Stimulated activated CD8-positive, alpha-beta memory T cell treated with anti-CD3 and anti-CD28 coated beads, Interleukin-15, amount 100 ng/mL, for 4 hours (primary cell): ENCODE measurements around the gene ZNF236.
"Not testable (repeated sequence)": the region's sequence is repeated elsewhere in the genome, so short reads cannot be mapped to it uniquely, and the experiment has no call there.

Experiments used
- DNase-seq, 2 donors: peaks; one replicate each; pipeline ENCODE4 v3.0.0-alpha.2; 2020; ENCODE audit warnings: low read depth in 2 of 2

ZNF236 gene

DNA sequence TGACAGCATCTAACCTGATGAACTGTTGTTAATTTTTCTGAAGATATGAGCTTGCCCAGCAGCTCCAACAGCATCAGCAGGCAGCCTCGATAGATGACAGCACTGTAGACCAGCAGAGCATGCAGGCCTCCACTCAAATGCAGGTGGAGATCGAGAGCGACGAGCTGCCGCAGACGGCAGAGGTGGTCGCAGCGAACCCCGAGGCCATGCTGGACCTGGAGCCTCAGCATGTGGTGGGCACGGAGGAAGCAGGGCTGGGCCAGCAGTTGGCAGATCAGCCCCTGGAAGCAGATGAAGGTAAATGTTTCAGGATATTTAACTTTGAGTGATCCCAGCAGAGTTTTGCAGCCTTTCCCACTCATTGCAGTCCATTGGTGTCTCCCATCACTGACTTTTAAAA is 85.9 kb downstream of the ZNF236 start:
- no peak for DNase-seq

DNA sequence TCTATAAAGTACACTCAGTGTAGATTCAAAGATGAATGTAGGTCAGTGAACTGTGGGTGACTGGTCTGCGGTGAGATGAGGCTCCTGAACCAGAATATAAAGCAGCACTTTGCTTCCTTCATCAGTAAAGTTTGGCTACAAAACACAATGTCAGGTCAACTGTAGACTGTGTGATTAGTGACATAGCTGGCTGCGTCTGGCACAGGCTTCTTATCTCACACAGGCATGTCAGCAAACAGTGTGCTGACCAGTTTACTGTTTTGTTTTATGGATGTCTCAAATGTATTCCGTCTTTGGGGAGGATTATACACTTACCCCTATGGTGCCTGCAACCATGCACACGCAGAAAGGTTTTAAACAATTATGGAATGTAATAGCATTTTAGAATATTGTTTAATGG is 87.1 kb downstream of the ZNF236 start:
- DNase-seq = no peak

DNA sequence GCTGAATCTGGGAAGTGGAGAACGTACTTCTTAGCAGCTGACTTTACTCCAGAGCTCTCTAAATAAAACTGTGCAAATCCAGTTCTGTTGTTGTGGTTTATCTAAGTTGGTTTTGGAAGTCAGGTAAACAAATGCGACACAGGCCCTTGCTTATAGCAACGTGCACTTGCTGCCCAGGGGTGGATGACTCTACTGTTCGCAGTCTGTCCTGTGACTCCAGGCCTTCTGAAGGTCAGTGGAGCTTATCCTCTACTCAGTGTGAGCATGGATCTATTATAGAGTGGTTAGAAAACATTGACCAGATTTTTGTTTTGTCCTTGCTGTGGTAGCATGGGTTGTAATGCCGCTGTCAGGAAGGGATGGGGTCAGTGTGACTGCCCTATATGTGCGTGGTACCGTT is 89.1 kb downstream of the ZNF236 start:
- DNase-seq = no peak

DNA sequence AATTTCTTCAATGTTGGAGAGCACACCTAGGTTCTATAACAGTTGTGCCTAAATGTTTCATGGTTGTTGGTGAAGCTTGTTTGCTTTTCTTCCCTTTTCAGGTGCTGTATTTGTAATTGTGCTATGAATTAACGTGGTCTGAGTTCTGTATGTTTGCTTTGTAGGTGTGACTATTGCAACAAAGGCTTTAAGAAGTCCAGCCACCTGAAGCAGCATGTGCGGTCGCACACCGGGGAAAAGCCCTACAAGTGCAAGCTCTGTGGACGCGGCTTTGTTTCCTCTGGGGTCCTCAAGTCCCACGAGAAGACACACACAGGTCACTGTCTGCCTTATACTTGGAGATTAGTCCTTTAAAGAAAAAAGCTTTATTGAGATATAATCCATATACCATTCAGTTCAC is 91.2 kb downstream of the ZNF236 start:
- no peak for DNase-seq

DNA sequence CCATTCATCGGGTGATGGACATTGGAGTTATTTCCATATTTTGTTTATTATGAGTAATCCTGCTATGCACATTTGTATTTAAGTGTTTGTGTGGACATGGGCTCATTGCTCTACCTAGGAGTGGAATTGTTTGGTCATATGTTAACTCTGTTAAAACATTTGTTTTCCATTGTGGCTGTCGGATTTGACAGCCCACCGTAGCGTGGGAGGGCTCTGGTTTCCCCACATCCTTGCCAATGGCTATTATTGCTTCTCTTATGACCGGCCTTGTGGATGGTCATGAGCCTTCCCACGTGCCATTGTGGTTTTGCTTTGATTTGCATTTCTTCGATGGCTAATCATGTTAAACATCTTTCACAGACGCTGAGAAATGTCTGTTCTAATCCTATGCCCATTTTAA is 92.0 kb downstream of the ZNF236 start:
- no peak for DNase-seq

DNA sequence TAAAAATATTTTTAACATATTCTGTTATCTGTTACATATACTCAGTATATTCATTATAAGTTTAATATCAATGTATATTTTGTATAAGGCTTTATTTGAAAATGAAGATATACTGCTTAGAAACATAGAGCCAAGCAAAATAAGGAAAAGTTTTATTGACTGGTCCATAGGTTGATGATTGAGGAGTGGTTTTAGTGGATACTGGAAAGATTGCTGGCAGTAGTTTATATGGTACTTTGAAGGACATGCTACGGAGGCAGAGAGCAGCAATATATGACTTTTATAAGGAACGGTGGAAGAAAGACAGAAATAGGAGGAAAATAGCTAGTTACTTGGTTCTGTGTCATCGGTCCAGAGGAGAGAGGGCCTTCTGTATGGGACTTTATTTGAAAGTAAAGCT is 92.4 kb downstream of the ZNF236 start:
- DNase-seq = no peak

DNA sequence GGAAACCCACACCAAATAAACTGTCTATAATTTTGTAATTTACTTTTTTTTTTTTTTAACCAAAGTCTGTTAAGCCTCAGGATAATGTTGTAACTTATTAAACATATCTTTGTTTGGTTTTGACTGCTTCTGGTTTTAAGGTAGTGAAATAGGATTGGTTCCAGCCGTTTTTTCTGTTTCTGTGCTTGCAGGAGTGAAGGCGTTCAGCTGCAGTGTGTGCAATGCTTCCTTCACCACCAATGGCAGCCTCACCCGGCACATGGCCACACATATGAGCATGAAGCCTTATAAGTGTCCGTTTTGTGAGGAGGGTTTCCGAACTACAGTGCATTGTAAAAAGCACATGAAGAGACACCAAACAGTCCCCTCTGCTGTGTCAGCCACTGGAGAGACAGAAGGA is 93.1 kb downstream of the ZNF236 start:
- no peak for DNase-seq

DNA sequence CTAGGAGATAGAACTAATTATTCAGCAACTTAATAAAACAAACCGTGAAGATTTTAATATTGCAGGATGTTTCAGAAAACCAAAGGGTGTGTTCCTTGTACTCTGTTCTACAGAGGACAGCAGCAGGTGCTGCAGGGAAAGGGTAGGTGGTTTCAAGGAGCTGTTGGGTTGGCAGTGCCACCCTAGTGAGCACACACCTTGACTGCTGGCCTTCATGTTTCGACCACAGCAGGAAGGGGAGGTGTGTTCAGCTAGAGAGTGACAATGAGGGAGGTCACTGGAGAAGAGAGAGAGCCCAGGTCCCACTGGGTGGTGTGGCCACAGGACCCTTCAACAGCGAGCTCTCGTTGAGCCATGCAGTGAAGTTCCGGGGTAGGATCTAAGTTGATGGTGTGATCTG is 98.6 kb downstream of the ZNF236 start:
- no peak for DNase-seq

DNA sequence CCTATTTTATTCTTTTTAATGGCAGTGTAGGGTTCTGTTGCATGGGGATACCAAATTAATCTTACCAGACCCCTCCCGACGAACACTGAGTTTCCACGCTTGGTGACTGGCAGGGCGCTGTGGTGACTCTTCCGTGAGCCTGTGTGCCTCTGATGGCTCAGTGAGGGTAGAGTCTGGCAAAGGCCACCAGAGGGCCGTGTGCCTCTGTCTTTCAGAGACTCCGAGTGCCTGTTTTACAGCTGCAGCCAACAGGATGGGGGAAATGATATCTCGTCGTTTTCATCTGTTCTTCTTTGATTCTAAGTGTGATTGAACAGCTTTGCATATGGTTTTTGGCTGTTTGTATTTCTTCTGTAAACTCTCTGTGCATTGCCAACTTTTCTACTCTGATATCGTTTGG is 99.8 kb downstream of the ZNF236 start:
- no peak for DNase-seq

DNA sequence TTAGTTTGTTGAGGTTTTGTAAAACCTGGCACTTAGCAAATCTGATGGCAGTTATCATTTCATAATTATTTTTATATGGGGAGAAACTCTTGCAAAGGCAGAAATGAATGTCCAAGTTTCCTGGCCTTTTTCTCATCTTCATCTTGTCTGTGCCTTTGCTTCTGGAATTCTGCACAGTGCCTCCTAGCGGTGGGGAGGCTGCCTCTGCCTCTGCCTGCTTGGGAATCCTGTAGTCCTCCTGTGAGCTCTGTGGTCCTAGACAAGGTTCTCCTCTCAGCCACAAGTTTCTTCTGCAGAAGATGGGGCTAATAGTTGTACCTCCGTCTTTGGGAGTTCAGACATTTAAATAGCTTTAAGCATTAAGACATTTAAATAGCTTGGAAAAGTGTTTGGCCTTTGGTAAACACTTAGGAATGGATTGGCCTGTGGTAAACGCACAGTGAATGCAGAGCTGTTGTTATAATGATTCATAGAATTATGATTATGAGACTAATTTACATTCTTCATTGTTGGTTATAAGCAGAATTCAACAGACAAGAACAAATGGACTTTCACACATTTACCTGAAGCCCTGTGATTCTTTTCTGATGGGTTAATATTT is 101.2 kb downstream of the ZNF236 start:
- no peak for DNase-seq

DNA sequence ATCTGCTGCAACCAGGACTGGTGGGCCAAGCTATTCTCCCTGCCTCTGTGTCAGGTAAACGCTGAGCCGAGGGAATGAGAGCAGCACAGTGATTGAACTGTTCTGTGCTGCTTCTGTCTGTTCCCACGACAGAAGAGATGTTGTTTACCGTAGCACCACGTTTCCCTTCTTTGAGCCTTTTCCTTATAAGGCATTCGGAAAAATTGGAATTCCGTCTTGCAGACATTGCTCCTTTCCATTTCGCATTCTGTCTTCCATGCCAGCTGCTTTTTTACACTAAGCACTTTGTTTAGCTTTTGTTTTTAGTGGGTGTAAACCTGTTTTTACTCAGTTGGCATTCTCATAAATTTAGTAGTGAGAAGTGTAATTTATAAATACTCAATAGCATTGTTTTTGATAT is 103.1 kb downstream of the ZNF236 start:
- no peak for DNase-seq

DNA sequence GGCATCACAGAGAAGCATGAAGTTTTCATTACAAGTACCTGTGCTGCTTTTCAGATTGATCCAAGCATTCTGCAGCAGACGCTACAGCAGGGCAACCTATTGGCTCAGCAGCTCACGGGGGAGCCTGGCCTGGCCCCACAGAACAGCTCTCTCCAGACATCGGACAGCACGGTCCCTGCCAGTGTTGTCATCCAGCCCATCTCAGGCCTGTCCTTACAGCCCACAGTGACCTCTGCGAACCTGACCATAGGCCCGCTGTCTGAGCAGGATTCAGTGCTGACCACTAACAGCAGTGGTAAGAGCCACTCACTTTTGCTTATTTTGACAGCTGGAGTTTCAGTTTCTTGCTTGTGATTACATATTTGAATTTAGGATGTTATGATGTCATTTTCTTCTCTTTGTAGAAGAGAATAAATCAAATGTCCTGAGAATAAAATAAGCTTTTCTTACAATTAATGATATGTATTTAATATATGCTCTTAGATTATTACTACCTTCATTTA is 104.9 kb downstream of the ZNF236 start:
- DNase-seq = no peak

DNA sequence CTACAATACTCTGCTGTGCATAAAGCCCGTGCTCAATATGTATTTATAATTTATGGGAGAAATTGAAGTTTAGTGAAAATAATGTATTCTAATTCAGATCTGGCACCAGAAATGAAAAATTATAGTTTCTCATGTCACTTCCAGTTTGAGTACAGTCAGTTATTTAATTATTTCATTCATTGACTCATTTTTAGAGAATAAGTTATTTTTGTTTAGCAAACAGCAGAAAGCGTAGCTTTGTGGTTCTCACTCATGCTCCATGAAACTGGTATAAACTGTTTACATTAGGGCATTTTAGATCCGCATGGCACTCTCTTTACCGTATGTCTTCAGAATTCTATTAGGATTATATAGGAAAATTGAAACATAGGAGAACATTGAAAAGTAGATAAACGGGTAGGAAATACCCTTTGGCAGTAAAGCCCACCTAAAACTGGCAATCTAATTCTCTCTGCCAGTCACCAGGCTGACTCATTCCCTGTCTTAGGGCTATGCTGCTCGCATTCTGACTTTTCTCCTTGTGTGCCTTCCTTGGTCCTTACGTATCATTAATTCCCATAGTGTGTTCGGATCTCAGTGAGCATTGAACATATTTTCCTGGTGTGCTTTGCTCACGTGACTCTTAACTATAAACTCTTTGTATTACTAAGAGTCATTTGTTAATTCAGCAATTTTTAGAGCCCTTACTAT is 106.0 kb downstream of the ZNF236 start:
- no peak for DNase-seq

DNA sequence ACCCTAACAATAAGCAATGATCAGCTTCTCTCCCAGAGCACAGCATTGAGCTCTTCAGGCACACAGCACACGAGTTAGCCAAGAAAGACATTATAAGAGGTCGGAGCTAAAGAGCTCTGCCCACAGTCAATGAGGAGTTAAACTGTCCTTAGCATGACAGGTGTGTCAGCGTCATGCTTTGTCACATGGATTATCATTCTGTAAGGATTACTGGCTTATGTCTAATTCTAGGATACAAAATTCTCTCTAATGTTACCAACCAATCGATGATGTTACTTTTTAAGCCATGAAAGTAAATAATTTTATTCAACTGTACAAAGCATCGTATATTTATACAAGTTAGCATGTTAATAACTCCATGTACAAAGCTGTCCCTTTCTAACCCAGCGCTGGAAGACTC is 108.8 kb downstream of the ZNF236 start:
- DNase-seq = no peak

DNA sequence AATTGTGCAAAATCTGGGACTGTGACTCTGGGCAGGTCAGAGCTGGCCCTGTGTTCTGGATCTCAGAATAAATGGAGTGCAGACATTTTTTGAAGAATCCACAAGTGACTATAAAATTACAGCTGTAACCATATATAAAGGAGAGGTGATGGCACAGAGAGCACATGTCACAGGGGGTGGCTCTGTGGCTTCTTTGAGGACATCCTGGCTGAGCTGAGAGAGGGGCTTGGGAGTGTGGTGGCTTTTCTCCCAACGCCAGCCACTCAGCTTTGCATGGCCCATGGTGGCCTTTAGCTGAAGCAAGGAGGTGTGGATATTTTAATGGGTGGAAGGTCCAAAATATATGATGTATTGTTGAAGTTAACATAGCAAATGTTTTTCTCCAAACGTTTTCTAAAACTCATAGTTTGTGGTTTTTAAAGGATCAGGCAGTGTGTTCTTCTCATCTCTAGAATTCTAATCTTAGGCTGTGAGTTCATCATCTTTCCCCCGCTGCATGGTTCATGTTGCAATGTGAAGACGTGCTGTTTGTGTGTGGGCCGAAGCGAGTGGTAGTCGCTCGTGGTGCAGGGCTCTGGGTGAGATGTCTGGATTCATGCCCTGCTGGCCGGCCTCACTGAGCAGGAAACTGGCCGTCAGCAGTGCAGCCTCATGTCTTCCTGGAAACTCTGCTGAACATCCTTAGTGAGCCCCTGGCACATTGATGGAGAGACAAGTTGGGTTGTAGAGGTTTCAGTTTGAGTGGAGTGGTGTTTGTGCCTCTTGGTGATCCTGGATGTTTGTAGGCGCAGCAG is 109.9 kb downstream of the ZNF236 start:
- DNase-seq = no peak

DNA sequence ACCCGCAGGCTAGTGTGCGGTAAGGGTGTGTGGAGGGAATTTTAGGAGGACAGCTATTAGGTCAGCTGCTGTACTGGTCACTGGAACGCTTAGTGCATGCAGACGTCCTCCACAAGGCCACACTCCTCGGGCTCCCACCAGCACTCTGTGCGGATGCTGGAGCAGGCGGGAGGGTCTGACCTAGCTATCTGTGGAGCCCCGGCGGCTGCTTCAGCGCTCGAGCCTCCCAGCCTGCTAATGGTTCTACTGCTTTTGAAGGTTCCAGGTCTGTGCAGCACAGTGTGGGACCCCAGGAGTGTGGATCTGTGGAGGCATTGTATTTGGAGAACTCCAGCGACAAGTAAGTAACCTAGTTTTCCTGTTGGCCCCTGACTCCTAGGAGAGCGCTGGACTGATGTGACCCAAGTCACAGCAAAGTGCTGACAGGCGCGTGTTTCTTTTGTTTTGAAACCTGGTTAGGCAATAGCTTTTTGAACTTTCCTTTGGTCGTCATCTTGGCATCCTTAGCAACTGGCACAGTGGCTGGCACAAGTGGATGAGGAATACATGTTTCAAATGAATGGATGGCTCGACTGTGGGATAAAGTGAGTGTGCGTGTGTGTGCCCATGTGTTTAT is 113.5 kb downstream of the ZNF236 start:
- no peak for DNase-seq

DNA sequence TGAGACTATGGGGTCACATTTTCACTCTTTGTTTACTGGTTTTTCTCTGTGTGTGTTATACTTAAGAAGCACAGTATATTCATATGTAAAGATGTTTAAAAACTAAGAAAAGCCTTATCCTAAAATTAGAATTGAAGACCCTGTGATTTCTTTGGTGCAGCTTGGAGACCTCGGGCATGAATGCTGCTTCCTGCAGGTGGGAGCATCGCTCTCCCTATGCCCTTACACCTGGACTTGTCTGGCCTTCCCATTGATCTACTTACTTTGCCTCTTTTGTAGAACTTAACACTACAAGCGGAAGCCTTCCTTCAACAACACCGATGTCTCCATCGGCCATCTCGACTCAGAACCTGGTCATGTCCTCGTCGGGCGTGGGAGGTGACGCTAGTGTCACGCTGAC is 114.5 kb downstream of the ZNF236 start:
- DNase-seq = no peak

DNA sequence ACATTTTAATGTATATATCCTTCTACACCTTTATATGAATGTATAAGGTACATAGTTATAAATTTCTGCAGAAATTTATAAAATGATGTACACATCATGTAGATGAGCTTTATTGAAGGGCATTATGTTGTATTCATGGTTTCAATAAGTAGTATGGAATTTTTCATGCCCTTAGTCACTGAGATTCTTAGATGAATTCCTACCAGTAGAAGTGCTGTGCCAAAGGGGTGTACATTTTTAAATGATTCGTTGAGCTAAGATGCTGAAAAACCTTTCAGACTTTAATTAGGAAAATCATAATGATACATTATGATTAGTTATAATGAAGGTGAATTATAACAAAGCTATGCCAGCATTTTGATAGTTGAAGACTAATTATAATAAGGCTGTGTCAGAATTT is 115.2 kb downstream of the ZNF236 start:
- DNase-seq = no peak

DNA sequence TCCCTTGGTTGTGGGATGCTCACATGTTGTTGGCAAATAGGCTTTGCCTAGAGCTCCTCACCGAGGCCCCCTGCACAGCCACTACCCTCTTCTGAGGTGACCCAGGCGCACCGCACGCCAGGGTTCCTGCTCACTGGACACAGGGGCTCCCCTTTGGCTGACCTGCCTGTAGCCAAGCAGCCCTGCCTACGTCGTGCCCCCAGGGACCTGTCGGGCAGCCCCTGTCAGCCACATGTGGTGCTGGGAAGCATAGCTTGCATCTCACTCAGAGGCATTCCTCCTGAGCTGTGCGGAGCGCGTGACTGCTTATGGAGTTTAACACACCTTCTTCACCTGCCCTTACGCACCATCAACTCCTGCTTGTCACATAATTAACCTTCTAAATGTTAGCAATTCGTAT is 116.3 kb downstream of the ZNF236 start:
- no peak for DNase-seq

DNA sequence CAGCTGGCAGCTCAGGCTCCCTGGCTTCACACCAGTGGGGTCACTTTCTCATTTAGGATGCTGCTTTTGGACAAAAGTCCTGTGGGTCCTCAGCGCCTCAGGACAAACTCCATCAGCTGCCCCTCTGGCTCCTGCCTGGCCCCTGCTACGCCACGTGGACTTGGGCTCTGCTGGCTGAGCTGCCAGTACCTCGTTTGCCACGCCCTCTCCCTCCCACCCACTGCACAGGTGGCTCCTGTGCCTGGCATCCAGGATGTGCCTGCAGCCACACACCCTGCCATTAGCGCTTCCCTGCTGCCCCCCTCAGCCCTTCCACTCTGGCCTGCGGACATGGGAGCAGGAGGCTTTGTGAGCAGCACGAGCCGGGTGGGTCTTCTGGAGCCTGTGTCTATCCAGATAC is 118.9 kb downstream of the ZNF236 start:
- DNase-seq = no peak

DNA sequence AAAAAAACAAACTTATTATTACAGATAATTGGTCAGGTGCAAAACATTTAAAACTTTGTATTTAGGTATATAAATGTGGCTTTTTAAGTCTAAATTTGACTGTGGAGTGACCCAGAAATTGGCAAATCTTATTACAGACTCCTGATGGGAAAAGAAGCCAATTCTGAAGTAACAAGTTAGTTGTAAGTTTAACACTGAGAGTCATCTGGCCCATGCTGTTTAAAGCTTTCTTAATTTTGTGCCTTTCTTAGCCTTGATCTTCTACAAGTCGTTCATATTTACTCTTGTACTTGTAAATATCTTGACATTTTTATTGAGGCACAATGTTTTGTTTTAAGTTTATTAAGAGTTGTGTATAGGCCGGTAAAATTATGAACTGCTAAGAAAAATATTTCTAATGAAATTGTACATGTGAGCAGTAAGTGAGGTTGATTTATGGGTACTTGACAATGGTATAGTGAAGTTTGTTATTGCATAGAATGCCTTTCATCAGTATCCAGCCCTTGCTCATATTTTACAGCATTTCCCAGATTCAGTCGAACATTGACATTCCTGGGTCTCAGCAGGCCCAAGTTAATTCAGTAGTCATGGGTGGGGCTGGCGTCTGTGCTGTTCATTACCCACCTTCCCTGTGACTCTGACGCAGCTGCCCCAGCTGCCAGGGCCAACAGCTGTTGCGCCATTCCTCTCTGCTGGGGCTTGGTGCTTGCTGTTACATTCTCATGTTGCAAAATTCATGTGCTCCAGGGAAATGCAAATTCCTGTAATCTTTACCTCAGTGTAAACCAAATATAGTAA is 121.4 kb downstream of the ZNF236 start:
- no peak for DNase-seq

DNA sequence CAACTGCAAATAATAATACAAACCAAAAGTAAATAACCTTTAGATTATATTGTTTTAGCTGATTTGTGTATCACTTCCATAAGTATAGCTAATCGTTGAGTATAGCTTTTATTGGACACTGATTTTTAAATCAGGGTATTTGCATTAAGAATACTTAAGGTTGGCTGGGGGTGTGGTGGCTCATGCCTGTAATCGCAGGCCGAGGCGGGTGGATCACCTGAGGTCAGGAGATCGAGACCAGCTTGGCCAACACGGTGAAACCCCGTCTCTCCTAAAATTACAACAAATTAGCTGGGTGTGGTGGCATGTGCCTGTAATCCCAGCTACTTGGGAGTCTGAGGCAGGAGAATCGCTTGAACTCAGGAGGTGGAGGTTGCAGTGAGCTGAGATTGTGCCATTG is 122.0 kb downstream of the ZNF236 start:
- not testable (repeated sequence) for DNase-seq
